K562 (cell line): ENCODE results near the gene EFCAB5. TPM values are rescaled to one million over a fixed set of nuclear protein-coding genes. Genes with fewer than 3 reads are reported as not detected.
A peak's percentile ranks its signal among the peaks of the same experiment; 100 is the strongest.

Experiments
- ATF1 ChIP-seq, 2 experiments: fragments of 450-650 bp in 1 of 2; IDR thresholded peaks; 2 replicates each; pipeline ENCODE4 v1.6.1; 2016; ENCODE audit warnings: missing compliant biosample characterization in 1 of 2, missing genetic modification characterization in 1 of 2
- CCAR2 ChIP-seq: fragments of 200-400 bp; formaldehyde crosslinking; IDR thresholded peaks from 2 replicates; pipeline ENCODE4 v1.6.1; 2017; ENCODE audit warnings: mild to moderate bottlenecking, low read depth, low read length
- JUND ChIP-seq, 2 experiments: IDR thresholded peaks; 2 replicates in 1 of 2; 3 replicates in 1 of 2; pipeline ENCODE4 v1.6.1; 2011; ENCODE audit warnings: borderline replicate concordance in 2 of 2, low read depth in 2 of 2, low read length in 2 of 2, improper control_type of control experiment in 1 of 2, missing biosample characterization in 1 of 2, missing genetic modification characterization in 1 of 2, missing genetic modification reagents in 1 of 2
- KAT7 ChIP-seq: sonication (generic); formaldehyde crosslinking; IDR thresholded peaks from 2 replicates; pipeline ENCODE4 v1.8.0; 2022; ENCODE audit warnings: missing genetic modification reagents, mild to moderate bottlenecking, borderline replicate concordance
- KHSRP ChIP-seq: fragments of 450-650 bp; IDR thresholded peaks from 2 replicates; pipeline ENCODE4 v1.6.1; 2017
- KLF10 ChIP-seq: fragments of 250-450 bp; sonication (Bioruptor Pico); IDR thresholded peaks from 2 replicates; pipeline ENCODE4 v1.6.1; 2021; ENCODE audit warnings: matching md5 sums
- NR2F6 ChIP-seq: fragments of 450-650 bp; formaldehyde crosslinking; IDR thresholded peaks from 2 replicates; pipeline ENCODE4 v1.4.0; 2020; ENCODE audit warnings: mild to moderate bottlenecking
- RBM22 ChIP-seq: fragments of 200-400 bp; formaldehyde crosslinking; IDR thresholded peaks from 2 replicates; pipeline ENCODE4 v1.6.1; 2018; ENCODE audit warnings: low read length, low read depth; ENCODE audit not compliant: poor library complexity, severe bottlenecking
- RFX1 ChIP-seq: fragments of 450-650 bp; IDR thresholded peaks from 2 replicates; pipeline ENCODE4 v1.6.1; 2016; ENCODE audit warnings: mild to moderate bottlenecking, moderate library complexity
- SMAD1 ChIP-seq: fragments of 150-350 bp; IDR thresholded peaks from 2 replicates; pipeline ENCODE4 v1.6.1; 2014; ENCODE audit warnings: low read length, low read depth; ENCODE audit not compliant: partially characterized antibody
- SMC3 ChIP-seq: conservative IDR thresholded peaks from 2 replicates; pipeline ENCODE4 v1.6.1; 2011; ENCODE audit warnings: low read depth, low read length, improper control_type of control experiment; ENCODE audit not compliant: insufficient read depth
- U2AF2 ChIP-seq: fragments of 200-400 bp; formaldehyde crosslinking; optimal IDR thresholded peaks from 2 replicates; pipeline ENCODE3; 2017; ENCODE audit warnings: low read depth, mild to moderate bottlenecking, low read length
- XRCC3 ChIP-seq: fragments of 450-650 bp; IDR thresholded peaks from 2 replicates; pipeline ENCODE4 v1.6.1; 2017; ENCODE audit warnings: mild to moderate bottlenecking, moderate library complexity
- ZC3H4 ChIP-seq: sonication (generic); formaldehyde crosslinking; IDR thresholded peaks from 2 replicates; pipeline ENCODE4 v1.9.0; 2021; ENCODE audit warnings: missing genetic modification reagents, borderline replicate concordance
- ZNF274 ChIP-seq: IDR thresholded peaks from 2 replicates; pipeline ENCODE4 v1.6.1; 2011; ENCODE audit warnings: low read depth, mild to moderate bottlenecking, low read length, moderate library complexity, borderline replicate concordance
- ZNF551 ChIP-seq: fragments of 250-450 bp; sonication (Bioruptor Pico); IDR thresholded peaks from 2 replicates; pipeline ENCODE4 v1.5.0; 2021; ENCODE audit warnings: mild to moderate bottlenecking, moderate library complexity
- ZSCAN32 ChIP-seq: fragments of 450-650 bp; formaldehyde crosslinking; IDR thresholded peaks from 2 replicates; pipeline ENCODE4 v1.4.0; 2020; ENCODE audit warnings: mild to moderate bottlenecking, moderate library complexity
- polyA plus RNA-seq, 8 experiments: library from polyadenylated mRNA; depleted of rRNA in 4 of 8; stranded (reverse) in 5 of 8; unstranded in 3 of 8; fragments of >200 nt; fragmentation: Nextera tagmentation in 2 of 8; fragmentation: Illumina TruSeq in 1 of 8; extraction: Ambion mirVana in 2 of 8; extraction: Trizol in 1 of 8; gene quantifications; 2 replicates each; pipeline versions ENCODE4 v1.2.1 to v1.2.3, GENCODE V29; 2011 to 2014; ENCODE audit warnings: inconsistent platforms in 1 of 8, missing spikeins in 1 of 8
- total RNA-seq, 7 experiments: library from RNA; depleted of rRNA in 6 of 7; stranded (reverse); fragments of >200 nt in 6 of 7; fragmentation: Illumina TruSeq in 2 of 7; extraction: Trizol in 2 of 7; gene quantifications; 2 replicates each; pipeline versions ENCODE4 v1.2.1 to v1.2.3, GENCODE V29; 2011 to 2021; ENCODE audit warnings: low replicate concordance in 1 of 7
- TF ChIP-seq, protein P1 (sequence below), 2 experiments: fragments of 450-650 bp; formaldehyde crosslinking in 1 of 2; IDR thresholded peaks; 2 replicates each; pipeline versions ENCODE4 v1.4.0 to v1.6.1; 2014 to 2020; ENCODE audit warnings: mild to moderate bottlenecking in 2 of 2, borderline replicate concordance in 1 of 2, low read depth in 1 of 2
- TF ChIP-seq, protein P2 (sequence below): IDR thresholded peaks from 2 replicates; pipeline ENCODE4 v1.6.1; 2014; ENCODE audit warnings: antibody characterized with exemption

The EFCAB5 gene
- total and polyA plus RNA-seq, 9 of the 15 experiments (the other 6 are each of a cell fraction or from before 2014, with no cell fraction given), result 0.06 to 0.11 TPM; not detected in 7

DNA sequence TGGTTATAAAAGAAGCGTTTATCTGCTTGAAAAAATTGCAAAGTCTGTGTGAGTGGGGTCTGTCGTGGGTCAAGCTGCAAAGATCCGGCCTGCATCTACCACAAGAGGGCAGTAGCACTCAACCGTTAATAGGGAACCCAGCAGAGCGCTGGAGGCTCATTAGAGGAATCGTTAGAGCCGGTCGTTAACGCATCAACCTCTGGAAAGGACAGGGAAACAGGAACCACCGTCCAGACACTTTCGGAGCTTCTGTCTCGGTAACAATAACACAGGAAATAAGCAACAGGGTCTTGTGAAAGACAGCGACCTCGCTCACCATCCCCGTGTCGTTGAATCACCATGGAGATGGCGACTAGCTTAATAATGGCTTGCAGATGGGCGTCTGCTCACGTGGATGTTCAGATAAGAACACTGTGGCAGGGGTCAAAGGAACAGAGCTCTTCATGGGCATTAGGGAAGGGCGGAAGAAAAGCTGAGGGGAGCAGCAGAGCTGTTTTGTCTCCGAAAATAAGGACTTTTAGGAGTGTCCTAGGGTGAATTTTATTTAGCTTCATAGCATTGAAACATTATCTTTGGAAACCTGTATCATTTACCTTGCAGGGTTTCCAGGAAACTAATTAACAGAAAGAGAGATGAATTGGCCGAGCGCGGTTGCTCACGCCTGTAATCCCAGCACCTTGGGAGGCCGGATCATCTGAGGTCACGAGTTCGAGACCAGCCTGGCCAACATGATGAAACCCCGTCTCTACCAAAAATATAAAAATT, 163.3 kb downstream of the EFCAB5 start (continued):
- TF ChIP-seq RFX1 (peak; percentile 87), XRCC3 (no peak), U2AF2 (no peak), ATF1 (CRISPR knock-in tag; IDR thresholded peaks at IDR 0.05) (no peak), ATF1 (tag; IDR thresholded peaks at IDR 0.05) (peak; percentile 71), SMC3 (peak; percentile 80), ZNF274 (no peak), JUND (IDR thresholded peaks at IDR 0.05; ENCODE audit: borderline replicate concordance, low read depth, low read length) (peak; percentile 49; the same call in 1 of the 2 replicates), JUND (tag; IDR thresholded peaks at IDR 0.05; ENCODE audit: borderline replicate concordance, low read depth, low read length) (no peak; the same call in 2 of the 3 replicates), ZSCAN32 (CRISPR knock-in tag) (no peak), SMAD1 (no peak), KLF10 (CRISPR knock-in tag) (no peak), ZC3H4 (CRISPR knock-in tag) (no peak), NR2F6 (CRISPR knock-in tag) (no peak), KAT7 (CRISPR knock-in tag) (no peak), ZNF551 (CRISPR knock-in tag) (no peak), CCAR2 (no peak), KHSRP (no peak), RBM22 (no peak)
- TF ChIP-seq, protein P1, sequence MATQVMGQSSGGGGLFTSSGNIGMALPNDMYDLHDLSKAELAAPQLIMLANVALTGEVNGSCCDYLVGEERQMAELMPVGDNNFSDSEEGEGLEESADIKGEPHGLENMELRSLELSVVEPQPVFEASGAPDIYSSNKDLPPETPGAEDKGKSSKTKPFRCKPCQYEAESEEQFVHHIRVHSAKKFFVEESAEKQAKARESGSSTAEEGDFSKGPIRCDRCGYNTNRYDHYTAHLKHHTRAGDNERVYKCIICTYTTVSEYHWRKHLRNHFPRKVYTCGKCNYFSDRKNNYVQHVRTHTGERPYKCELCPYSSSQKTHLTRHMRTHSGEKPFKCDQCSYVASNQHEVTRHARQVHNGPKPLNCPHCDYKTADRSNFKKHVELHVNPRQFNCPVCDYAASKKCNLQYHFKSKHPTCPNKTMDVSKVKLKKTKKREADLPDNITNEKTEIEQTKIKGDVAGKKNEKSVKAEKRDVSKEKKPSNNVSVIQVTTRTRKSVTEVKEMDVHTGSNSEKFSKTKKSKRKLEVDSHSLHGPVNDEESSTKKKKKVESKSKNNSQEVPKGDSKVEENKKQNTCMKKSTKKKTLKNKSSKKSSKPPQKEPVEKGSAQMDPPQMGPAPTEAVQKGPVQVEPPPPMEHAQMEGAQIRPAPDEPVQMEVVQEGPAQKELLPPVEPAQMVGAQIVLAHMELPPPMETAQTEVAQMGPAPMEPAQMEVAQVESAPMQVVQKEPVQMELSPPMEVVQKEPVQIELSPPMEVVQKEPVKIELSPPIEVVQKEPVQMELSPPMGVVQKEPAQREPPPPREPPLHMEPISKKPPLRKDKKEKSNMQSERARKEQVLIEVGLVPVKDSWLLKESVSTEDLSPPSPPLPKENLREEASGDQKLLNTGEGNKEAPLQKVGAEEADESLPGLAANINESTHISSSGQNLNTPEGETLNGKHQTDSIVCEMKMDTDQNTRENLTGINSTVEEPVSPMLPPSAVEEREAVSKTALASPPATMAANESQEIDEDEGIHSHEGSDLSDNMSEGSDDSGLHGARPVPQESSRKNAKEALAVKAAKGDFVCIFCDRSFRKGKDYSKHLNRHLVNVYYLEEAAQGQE (IDR thresholded peaks at IDR 0.05; ENCODE audit: borderline replicate concordance), result peak; percentile 89; the same call in 1 of the 2 replicates
- TF ChIP-seq, protein P1 (CRISPR knock-in tag; IDR thresholded peaks at IDR 0.05; ENCODE audit: low read depth), result no peak
- TF ChIP-seq, protein P2, sequence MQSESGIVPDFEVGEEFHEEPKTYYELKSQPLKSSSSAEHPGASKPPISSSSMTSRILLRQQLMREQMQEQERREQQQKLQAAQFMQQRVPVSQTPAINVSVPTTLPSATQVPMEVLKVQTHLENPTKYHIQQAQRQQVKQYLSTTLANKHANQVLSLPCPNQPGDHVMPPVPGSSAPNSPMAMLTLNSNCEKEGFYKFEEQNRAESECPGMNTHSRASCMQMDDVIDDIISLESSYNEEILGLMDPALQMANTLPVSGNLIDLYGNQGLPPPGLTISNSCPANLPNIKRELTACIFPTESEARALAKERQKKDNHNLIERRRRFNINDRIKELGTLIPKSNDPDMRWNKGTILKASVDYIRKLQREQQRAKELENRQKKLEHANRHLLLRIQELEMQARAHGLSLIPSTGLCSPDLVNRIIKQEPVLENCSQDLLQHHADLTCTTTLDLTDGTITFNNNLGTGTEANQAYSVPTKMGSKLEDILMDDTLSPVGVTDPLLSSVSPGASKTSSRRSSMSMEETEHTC, result peak; percentile 69; the same call in 1 of the 2 replicates
